ENCODE results near the gene CAMK4.

DNA sequence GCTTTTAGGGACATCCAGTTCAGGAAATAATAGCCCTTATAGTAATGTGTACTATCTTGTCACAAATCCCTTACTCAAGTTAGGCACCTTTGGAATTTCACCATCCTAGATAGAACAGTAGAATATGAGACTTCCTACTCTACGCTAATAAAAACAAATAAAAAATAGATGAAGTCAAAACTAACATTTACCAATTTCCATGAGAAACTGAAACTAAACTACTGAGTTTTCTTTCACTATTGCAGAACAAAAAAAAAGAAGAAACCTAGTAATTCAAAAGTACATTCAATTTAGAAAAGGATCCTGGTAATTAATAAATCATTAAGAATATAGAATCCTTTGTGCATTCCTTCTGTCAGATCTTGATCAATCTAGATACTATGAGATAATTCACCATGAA lies 274.2 kb downstream of the CAMK4 start:
- TF ChIP-seq CEBPB (IDR thresholded peaks at IDR 0.05; ENCODE audit: low read depth) (no peak), EZH2 (IDR thresholded peaks at IDR 0.05) (no peak), CTCF (IDR thresholded peaks at IDR 0.05 in 2 of 3, conservative IDR thresholded peaks at IDR 0.05 in 1 of 3; ENCODE audit: borderline replicate concordance in 1 of 3, insufficient read depth in 1 of 3, low read depth in 2 of 3, low read length in 2 of 3) (no peak), MAX (IDR thresholded peaks at IDR 0.05) (no peak), ZNF274 (IDR thresholded peaks at IDR 0.05; ENCODE audit: low read depth, low read length) (no peak)

Data from HCT116 (cell line).